Suprapubic skin (tissue), 4 donors: ENCODE results near the gene PLCB1. TPM values are rescaled to one million over a fixed set of nuclear protein-coding genes. Genes with fewer than 3 reads are reported as not detected.

Experiments
- DNase-seq, 2 donors: peaks; one replicate each; pipeline ENCODE4 v3.0.0-alpha.2; 2019; ENCODE audit warnings: low spot score in 2 of 2
- H3K27ac ChIP-seq: fragments of 200-600 bp; sonication (generic); one replicate; pipeline ENCODE4 v1.5.1; 2019
- H3K27me3 ChIP-seq: fragments of 200-600 bp; sonication (generic); one replicate; pipeline ENCODE4 v1.5.1; 2019
- H3K36me3 ChIP-seq: fragments of 200-600 bp; sonication (generic); one replicate; pipeline ENCODE4 v1.5.1; 2019
- H3K4me1 ChIP-seq: fragments of 200-600 bp; sonication (generic); one replicate; pipeline ENCODE4 v1.5.1; 2019
- H3K4me3 ChIP-seq: fragments of 200-600 bp; sonication (generic); one replicate; pipeline ENCODE4 v1.5.1; 2019; ENCODE audit warnings: mild to moderate bottlenecking
- H3K9me3 ChIP-seq: fragments of 200-600 bp; sonication (generic); one replicate; pipeline ENCODE4 v1.5.1; 2019
- EP300 ChIP-seq: sonication (generic); formaldehyde crosslinking; IDR thresholded peaks from one replicate; pipeline ENCODE4 v1.6.1; 2017; ENCODE audit warnings: antibody characterized with exemption
- POLR2A ChIP-seq, 2 donors: fragments of 450-650 bp; IDR thresholded peaks; one replicate each; pipeline ENCODE4 v1.6.1; 2017; ENCODE audit warnings: antibody characterized with exemption in 2 of 2, mild to moderate bottlenecking in 2 of 2, moderate library complexity in 2 of 2
- POLR2AphosphoS5 ChIP-seq, 3 donors: sonication (generic); formaldehyde crosslinking; IDR thresholded peaks; one replicate each; pipeline ENCODE4 v1.6.1; 2017; ENCODE audit warnings: antibody characterized with exemption in 3 of 3
- WGBS: methylation state at CpG from one replicate; pipeline ENCODE4 v1.1.5; 2018; 5-methylcytosine and 5-hydroxymethylcytosine counted together
- total RNA-seq, 4 donors: library from RNA; depleted of rRNA; stranded (reverse); fragments of >200 nt; gene quantifications; one replicate each; pipeline ENCODE4 v1.1.0, GENCODE V29; 2016
- TF ChIP-seq, protein P1 (sequence below), 2 donors: fragments of 200-600 bp in 1 of 2; fragments of 450-650 bp in 1 of 2; sonication (generic) in 1 of 2; IDR thresholded peaks; one replicate each; pipeline ENCODE4 v1.5.1; 2016 to 2019; ENCODE audit warnings: antibody characterized with exemption in 2 of 2, mild to moderate bottlenecking in 1 of 2, moderate library complexity in 1 of 2

The PLCB1 gene
- total RNA-seq, 4 donors from 2014 or later: 3.9 to 15.6 (median 6.7) TPM

DNA sequence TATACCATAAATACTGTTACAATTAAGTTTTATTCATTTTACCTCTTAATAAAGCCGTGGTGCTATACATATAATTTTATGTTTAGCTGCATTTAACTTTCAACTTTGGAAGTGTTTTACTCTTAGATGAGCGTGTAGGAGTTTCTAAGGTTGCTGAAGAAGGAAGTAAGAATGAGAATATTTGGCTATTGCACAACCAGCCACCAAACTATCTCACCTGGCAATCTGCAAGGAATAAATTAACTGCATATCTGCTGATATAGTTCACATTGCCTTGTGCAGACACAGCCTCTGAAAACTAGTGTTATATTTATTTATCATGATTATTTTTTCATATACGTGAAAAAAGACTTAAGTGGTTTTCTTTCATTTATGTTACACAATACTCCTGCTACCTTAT is 230.4 kb downstream of the PLCB1 start:
- Histone ChIP-seq H3K9me3 (no peaks in the 10 kb centered on the region), H3K27ac (no peak overlapping the region), H3K4me1 (peaks cover 22% of the 10 kb centered on the region), H3K36me3 (no peaks in the 10 kb centered on the region), H3K27me3 (no peaks in the 10 kb centered on the region), H3K4me3 (no peak overlapping the region)
- no peak for DNase-seq
- no peak for TF ChIP-seq POLR2A (IDR thresholded peaks at IDR 0.05)
- TF ChIP-seq, protein P1, sequence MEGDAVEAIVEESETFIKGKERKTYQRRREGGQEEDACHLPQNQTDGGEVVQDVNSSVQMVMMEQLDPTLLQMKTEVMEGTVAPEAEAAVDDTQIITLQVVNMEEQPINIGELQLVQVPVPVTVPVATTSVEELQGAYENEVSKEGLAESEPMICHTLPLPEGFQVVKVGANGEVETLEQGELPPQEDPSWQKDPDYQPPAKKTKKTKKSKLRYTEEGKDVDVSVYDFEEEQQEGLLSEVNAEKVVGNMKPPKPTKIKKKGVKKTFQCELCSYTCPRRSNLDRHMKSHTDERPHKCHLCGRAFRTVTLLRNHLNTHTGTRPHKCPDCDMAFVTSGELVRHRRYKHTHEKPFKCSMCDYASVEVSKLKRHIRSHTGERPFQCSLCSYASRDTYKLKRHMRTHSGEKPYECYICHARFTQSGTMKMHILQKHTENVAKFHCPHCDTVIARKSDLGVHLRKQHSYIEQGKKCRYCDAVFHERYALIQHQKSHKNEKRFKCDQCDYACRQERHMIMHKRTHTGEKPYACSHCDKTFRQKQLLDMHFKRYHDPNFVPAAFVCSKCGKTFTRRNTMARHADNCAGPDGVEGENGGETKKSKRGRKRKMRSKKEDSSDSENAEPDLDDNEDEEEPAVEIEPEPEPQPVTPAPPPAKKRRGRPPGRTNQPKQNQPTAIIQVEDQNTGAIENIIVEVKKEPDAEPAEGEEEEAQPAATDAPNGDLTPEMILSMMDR (IDR thresholded peaks at IDR 0.05): no peak
- 51% methylated on average over 3 of the region's 3 CpGs for WGBS

DNA sequence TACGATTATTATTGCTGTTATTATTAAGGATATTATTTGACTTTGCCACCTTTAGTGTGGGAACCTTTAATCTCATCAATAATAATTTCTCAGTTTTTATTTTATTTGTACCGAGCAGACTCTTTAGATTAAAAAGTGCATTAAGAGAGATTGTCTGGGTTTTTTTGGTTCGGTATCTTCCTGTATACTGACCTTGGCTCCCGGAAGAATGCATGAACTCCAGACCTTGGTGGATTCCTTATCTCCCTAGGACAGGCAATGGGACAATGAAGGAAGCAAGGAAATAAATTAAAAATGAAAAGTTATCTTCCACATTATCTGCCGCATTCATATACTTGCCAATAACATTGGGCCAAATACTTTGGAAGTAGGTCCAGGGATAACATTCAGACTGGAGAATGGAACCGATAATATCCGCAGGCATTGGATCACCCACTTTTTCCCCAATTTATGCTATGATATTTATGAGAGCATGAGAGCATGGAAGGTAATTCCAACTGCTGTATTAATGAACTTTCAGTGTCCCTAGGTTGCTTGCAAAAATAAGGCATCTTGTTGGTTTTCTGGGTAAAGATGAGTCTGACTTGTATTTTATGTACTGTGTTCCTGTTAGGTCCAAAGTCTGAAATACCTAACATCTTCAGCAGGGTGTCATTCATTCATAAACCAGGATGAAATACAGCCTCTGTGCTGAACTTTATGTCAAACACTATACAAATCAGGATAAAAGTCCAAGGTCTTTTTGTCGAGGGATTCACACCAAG is 232.1 kb downstream of the PLCB1 start:
- H3K36me3 ChIP-seq: no peaks in the 10 kb centered on the region
- no peak for TF ChIP-seq POLR2A (IDR thresholded peaks at IDR 0.05)
- TF ChIP-seq, protein P1 (IDR thresholded peaks at IDR 0.05): no peak
- no peak overlapping the region for H3K27ac ChIP-seq
- no peaks in the 10 kb centered on the region for H3K9me3 ChIP-seq
- H3K4me3 ChIP-seq: no peak overlapping the region
- no peaks in the 10 kb centered on the region for H3K27me3 ChIP-seq
- no peak for DNase-seq
- 92% methylated on average over 8 of the region's 8 CpGs for WGBS
- peaks cover 21% of the 10 kb centered on the region for H3K4me1 ChIP-seq

DNA sequence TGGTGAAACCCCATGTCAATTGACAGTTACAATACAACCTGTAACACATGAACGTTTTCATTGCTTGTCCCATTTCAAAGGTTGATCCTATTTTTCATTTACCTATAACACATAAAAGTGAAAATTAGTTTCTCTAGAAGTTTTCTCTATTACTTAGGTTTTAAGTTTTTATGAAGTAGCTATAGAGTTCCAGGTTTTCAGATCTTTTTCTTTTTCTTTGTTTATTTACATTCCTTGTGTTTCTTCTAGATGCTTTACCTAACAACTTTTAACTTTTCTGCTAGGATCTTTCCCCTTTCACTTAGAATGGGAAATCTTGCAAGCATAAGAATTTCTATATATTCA is 232.6 kb downstream of the PLCB1 start:
- 45% methylated on average over 1 of the region's 1 CpG for WGBS
- Histone ChIP-seq H3K4me3 (no peak overlapping the region), H3K9me3 (no peaks in the 10 kb centered on the region)

DNA sequence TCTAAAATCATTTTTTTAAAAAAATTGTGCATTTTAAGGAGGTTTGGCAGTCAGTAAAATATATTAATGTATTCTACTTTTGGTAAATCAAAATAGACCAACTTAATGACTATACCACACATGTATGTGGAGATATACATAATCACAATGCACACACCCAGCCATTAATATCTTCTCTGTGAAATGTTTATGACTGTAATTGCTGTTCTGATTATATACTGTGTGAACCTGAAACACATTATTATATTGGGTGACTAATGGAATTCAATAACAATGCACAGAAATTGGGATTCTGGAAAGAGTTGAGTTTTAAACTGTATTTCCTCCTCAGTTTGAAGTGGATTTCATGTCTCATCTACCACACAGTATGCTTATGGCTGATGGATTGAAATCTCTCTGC is 233.6 kb downstream of the PLCB1 start:
- H3K27ac ChIP-seq: no peak overlapping the region
- H3K9me3 ChIP-seq: no peaks in the 10 kb centered on the region
- H3K27me3 ChIP-seq: no peaks in the 10 kb centered on the region
- no peak overlapping the region for H3K4me3 ChIP-seq
- no peak for DNase-seq
- no peak for TF ChIP-seq POLR2AphosphoS5 (IDR thresholded peaks at IDR 0.05)
- TF ChIP-seq, protein P1 (IDR thresholded peaks at IDR 0.05): no peak
- peaks cover 20% of the 10 kb centered on the region for H3K4me1 ChIP-seq
- no peaks in the 10 kb centered on the region for H3K36me3 ChIP-seq

More for the DNA sequence above, 232.6 kb downstream of the PLCB1 start:
- no peak for DNase-seq
- peaks cover 21% of the 10 kb centered on the region for H3K4me1 ChIP-seq
- no peaks in the 10 kb centered on the region for H3K36me3 ChIP-seq
- TF ChIP-seq, protein P1 (IDR thresholded peaks at IDR 0.05): no peak
- no peak for TF ChIP-seq POLR2AphosphoS5 (IDR thresholded peaks at IDR 0.05)
- TF ChIP-seq POLR2A (IDR thresholded peaks at IDR 0.05): no peak
- no peak for TF ChIP-seq EP300
- H3K27me3 ChIP-seq: no peaks in the 10 kb centered on the region
- no peak overlapping the region for H3K27ac ChIP-seq

DNA sequence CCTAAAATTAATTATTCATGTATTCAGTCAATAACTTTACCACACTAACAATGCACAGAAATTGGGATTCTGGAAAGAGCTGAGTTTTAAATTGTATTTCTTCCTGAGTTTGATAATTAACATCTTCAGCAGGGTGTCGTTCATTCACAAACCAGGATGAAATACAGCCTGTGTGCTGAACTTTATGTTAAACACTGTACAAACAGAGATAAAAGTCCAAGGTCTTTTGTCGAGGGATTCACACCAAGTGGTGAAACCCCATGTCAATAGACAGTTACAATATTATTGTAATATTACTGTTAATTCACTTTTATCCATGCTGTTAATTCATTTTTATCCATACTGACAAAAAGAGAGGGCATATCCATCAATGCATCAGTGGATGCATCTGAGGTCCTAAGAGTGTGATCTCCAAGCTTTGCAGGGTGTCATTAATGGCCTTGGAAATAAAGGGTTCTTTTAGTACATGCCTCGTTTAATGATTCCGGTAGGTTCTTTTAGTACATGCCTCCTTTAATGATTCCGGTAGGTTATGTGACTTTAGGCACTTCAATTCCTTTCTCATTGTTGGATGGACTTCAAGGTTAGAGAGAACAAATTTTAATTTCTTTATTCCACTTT is 234.3 kb downstream of the PLCB1 start:
- no peaks in the 10 kb centered on the region for H3K27me3 ChIP-seq
- no peak overlapping the region for H3K27ac ChIP-seq
- no peaks in the 10 kb centered on the region for H3K36me3 ChIP-seq
- TF ChIP-seq, protein P1 (IDR thresholded peaks at IDR 0.05): no peak
- TF ChIP-seq POLR2AphosphoS5 (IDR thresholded peaks at IDR 0.05): no peak
- TF ChIP-seq POLR2A (IDR thresholded peaks at IDR 0.05): no peak
- TF ChIP-seq EP300: no peak
- 89% methylated on average over 5 of the region's 5 CpGs for WGBS
- no peaks in the 10 kb centered on the region for H3K9me3 ChIP-seq
- DNase-seq: no peak
- no peak overlapping the region for H3K4me3 ChIP-seq
- H3K4me1 ChIP-seq: peaks cover 13% of the 10 kb centered on the region
